Pons (tissue), 1 donor: Measurements from ENCODE around the gene DNAJC5.

ENCODE experiments used
- DNase-seq: peaks from one replicate; pipeline ENCODE4 v3.0.0-alpha.2; 2016; ENCODE audit warnings: low spot score

Gene DNAJC5

DNA sequence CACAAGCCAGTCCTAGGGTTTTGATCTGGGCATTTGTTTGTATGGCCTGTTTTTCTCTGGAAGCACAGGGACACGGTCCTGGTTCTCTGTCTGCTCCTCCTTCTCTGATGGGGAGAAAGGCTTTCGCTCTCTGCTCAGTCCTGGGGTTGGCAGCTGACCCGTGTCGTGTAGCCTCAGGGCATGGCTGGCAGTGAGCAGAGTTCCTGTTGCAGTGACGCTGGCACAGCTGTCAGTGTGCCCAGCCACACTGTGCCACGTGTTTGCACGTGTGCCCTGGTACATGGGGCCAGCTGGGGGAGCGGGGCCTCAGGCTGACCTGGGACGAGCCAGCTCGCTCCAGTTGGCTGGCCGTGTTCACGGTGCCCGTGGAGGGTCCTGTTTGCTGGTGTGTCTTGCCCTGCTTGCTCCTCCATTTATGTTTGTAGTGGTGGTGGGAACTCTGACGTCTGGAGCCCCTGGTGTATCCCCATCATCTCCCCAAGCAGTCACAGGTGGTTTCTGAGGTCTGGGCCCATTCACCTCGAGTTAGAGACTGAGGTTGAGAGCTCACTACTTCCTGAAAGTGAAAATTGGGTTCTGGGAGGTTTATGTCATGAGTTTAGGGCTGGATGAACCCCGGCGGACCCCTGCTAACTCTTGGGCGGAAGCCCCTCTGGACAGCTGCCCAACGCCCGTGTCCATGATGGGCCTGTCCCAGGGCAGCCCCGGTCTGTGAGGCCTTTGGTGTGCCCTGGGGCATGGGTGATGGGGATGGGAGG is 10.2 kb upstream of the DNAJC5 start:
- no peak for DNase-seq

DNA sequence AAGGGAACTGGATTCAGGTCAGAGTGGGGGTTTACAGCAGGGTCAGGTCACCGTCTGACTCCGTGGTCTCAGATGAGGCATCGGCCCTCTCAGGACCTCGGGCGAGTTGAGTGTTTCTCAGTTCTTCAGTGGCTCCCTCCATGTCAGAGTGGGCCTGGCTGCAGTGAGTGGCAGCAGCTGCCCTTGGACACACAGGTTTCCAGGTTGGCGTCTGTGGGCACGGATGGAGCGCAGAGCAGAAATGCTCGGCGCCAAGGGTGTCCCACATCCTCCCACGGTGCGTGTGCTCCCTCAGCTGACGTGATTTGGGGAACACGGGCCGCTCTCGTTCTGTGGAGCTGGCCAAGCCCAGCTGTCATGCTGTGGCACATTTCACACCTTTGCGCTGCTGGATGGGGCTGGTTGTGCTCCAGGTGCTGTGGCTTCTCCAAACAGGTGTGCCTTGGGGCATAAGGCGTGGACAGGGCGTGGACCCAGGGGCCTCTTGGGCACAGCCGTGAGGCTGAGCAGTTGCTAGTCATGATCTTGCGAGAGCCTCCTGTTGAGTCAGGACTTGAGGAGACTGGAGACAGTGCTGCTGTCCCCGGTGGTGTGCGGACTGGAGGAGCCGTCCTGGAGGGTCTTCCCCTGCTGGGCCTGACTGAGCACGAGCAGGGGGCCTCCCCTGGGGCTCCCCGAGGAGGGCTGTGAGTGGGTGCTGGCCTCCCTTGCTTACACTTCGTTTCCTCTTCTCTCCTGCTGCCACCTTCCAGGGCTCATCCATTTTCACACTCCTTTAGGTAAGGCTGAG is 9.5 kb upstream of the DNAJC5 start:
- DNase-seq: no peak

DNA sequence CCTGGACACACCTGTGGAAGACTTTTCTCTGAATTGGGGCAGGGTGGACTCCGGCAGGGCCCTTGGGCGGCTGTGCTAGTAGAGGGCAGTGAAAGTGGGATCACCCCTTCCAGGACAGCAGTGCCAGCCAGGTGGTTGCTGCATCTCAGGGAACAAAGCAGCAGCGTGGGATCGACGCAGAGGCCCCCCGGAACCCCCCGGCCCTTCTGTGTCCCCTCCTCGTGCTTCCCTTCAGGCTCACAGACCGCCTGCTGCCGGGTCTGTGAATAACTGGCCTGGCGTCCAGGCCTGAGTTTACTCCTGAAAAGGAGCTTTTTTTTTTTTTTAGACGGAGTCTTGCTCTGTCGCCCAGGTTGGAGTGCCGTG is 8.9 kb upstream of the DNAJC5 start:
- no peak for DNase-seq

DNA sequence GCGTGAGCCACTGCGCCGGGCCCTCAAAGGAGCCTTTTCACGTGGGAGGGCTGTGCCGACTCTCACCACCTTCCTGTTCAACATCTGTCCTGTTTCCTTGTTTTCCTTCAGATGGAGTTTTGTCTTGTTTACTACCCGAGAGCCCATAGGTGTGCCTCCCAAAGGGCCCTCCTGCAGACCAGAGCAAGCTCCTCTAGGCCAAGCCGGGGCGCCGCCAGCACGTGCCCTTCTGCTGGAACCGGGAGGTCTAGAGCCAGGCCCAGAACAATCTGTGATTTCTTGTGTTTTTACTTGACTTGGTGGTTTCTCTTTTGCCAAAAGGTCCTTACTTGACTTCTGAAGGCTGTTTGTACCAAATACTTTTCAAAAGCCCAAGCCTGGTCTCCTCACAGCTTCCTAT is 8.0 kb upstream of the DNAJC5 start:
- no peak for DNase-seq

DNA sequence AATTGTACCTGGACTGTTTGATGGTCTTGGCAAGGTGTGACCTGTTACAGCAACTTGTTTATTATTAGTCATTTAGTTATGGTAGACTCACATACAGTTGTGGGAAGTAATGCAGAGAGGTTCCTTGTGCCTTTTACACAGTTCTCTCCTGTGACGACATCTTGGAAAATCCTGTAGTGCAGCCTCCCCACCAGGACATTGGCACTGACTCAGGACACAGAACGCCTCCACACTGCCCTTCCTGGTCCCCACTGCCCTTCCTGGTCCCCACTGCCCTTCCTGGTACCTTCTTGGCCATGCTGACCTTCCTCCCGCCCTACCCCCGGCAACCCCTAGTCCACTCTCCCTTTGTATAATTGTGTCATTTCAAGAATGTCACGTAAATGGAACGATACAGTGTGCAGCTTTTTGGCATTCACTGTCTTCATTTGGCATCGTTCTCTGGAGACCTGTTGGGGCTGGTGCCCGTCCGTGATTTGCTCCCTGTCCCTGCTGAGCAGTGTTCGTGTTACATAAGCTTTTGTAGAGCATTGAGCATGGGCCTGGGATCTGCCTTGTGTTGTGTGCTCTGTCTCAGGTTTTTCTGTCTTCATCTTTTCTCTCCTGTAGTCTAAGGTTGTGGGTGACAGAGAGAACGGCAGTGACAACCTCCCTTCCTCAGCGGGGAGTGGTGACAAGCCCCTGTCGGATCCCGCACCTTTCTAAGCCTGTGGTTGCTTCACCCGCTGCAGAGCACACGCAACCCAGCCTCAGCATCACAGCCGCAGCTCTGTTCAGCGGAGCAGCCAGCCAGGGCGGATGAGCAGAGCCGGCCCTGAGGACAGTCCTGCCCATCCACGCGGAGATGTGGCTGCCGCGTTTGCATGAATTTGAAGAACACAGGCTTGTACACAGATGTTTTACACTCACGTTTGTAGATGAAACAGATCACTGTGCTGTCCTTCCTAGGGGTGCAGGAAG is 5.4 kb upstream of the DNAJC5 start:
- DNase-seq: no peak

DNA sequence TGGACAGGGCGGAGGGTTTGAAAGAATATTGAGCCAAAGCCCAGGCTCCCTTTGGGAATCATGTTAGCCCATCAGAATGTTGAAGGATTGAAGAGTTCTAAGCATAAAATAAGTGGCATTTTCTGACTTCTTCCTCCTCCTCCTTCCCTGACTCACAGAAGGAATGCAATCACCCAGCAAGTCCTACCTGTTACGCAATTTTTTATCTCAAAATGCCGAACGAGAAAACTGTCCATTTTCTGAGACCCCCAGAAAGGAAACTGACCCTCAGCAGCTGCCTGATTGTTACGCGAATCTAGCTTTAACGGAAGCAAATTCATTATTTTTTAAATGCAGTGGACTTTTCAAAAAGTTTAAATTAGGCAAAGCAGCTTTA is 4.7 kb upstream of the DNAJC5 start:
- no peak for DNase-seq

DNA sequence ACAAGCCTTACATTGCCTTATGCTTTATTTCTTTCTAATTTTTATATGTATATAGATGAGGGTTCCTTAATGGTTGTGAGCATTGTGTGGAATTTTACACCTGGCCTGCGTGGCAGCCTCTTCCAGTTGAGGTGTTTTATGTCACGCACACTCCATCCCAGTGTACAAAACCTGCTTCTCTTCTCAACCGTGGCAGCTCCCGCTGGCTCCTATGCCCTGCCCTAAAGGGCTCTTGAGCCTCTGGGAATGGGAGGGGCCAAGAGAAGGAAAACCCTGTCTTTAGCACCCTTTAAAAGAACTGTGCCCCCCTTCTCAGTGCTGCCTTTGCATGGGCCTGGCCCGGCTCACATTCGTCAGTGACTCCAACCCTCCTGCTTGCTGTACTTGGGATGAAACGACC is 4.3 kb upstream of the DNAJC5 start:
- no peak for DNase-seq

DNA sequence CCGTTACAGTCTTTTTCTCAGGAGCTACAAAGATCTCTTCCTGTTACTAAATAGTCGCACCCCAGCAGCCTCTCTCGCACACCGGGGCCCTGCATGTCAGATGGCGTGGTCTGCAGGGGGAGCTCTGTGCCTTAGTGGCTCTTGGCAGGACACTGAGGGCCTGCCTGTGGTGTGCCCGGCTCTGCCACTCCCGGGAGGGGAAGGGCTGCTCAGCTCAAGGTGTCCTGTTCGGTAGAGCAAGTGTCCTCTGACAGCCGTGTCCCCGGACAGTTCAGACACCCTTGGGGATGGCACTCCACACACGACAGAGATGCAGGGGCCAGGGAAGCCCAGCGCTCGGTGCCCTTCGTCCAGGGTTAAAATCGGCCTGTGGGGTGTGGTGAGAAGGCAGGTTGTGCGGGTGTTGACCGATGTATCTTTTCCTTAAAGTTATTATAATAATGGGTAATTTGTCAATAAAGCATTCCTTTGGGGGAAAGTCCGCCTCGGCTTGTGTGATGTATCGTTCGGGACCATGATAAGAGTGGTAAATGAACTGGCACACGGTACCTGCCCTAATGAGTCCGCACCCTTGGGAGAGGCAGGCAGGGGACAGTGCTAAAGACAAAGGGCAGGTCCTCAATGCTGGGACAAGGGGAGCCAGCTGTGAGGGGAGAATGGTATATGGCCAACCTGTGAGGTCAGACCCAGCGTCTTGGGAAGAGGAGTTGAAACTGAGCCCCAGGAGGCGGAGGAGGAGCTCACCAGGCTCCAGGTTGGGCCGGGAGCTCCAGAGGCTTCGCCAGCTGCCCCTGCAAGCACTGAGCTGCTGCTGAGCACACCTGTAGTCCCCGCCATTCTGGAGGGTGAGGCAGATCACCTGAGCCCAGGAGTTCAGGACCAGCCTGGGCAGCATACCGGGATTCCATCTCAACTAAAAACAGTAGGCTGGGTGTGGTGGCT is 3.6 kb upstream of the DNAJC5 start:
- no peak for DNase-seq

DNA sequence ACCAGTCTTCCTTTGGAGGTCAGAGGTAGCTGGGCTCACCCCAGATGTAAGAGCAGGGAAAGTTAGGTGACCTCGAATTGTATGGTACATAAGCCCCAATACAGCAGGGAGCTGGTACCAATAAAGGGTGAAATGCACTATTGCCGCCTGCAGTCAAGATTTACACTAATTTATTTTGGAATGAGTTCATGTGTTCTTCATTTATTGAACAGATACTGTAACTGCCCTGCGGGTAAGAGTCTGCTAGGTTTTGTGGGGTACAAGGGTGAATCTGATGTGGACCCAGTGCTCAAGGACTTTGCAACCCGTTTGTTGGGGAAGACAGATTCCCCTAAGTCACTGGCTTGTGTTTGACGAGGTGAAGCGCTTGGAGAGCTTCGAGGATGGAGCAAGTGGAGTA is 2.5 kb upstream of the DNAJC5 start:
- no peak for DNase-seq

DNA sequence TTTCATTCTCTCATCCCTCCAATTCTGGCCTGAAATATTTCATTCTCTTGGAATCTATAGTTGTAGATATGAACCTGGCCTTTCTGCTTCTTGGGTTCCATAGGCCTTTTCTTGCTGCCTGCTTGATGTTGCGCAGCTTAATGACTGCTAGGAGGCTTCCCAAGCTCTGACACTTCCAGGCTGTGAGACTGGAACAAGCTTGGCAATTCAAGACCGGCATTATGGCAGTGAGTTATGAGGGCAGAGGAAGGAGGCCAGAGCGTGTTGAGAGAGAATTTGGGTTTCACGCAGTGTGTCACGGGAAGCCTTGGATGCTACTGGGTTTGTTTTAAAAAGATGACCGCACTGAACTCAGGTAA is 948 bp upstream of the DNAJC5 start:
- no peak for DNase-seq

DNA sequence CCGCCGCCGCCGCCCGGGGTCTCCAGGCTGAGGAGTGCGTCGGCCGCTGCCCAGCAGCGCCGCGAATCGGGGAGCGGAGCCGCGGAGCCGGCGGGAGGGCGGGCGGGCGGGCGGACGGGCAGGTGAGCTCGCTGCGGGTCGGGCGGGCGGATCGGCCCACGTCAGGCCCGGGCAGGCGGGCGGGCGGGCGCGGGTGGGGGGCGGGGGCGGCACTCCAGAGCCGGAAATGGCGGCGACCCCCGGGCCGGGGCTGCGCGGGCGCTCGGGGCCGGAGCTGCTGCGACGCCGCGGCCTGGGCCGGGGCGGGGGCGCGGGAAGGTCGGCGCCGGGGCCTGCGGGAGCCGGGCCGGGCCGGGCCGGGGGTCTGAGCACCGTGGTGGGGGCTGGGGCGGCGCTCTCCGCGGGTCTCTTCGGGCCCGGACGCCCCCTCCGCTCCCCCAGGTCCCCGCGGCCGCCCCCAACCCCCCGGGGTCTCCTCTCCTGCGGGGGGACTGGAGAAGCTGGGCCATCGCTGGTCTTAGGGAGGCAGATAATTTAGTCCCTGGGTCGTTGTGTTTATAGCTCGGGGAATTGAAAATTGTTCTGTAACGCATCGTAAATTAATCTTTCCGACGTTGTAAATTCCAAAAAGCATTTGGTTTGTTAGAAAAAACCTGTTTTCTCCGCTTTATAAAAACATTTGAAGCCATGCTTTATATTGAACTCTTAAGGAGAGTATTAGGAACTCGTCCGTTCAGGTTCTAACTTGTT is 451 bp downstream of the DNAJC5 start:
- DNase-seq: no peak

DNA sequence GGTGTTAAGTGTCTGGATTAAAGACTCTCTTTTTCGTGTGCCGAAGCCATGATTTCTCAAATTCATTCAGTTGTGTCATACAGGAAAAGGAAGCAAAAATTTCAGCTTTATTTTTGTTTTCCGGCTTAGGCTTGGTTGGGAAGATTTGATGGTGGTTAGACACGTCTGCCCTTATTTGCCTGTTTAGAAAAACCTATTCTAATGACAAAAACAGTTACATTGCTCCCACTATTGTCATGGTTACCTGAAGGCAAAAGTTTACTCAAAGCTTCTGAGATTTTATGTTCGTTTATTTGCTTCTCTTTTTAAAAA is 982 bp downstream of the DNAJC5 start:
- peak; percentile 25 for DNase-seq

DNA sequence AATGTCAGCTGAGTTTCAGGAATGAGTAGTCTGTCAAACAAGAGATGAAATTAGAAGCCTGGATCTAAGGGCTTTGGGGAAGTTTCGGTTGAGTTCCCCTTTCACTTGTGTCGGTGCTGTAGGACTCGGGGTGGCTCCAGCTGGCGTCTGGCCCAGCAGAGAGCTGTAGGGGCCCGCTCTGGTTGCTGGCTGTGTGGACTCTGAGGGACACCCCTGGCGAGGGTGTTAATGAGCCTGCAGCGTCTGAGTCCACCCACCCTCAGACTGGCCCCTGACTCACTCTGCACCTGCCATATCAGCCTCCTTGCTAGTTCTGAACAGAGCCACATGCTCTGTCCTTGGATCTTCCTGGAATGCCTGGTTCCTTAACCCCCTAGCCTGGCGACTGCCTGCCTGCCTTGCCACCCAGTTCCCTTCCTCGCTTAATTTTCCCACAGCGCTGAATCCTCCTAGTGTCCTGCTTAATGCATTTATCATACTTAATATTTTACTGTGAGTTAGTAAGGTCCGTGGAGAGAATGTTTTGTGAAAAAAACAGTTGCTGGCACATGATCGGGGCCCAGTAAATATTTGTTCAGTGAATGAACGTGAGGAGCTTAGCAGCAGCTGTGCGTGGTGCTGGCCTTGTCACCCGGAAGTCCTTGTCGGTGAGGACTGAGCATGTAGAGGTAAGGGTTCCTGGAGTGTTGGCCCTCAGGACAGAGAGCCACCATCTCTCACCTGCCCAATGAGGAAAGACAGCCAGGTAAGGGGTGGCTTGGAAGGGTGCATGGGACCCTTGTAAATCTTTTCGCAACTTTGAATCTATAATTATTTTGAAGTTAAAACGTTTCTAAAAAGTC is 1.6 kb downstream of the DNAJC5 start:
- DNase-seq: peak; percentile 71

DNA sequence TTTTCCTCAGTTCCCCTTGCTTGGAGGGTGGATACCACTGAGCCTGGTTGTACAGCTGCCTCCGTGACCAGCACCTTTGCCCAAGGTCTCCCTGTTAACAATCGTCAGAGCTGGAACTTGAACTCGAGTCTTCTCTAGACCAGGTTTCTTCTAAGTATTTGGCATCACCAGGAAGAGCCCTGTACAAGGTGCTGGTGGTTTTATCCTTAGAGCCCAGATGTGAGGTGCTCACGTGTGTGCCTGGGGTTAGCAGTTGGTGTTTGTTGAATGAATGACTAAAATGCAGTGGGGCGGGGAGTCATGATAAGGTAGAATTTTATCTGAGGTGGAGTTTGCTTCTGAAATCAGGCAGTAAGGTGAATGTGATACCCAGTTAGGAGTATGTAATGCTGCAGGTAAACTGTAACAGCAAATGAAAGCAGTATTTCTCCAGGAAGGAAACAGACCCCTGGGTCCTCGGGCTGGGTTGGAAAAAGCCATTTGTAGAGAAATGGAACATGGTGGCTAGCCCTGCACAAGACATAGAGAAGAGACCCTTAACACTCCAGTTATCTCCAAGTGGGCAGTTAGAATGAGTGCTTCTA is 3.1 kb downstream of the DNAJC5 start:
- DNase-seq: no peak

DNA sequence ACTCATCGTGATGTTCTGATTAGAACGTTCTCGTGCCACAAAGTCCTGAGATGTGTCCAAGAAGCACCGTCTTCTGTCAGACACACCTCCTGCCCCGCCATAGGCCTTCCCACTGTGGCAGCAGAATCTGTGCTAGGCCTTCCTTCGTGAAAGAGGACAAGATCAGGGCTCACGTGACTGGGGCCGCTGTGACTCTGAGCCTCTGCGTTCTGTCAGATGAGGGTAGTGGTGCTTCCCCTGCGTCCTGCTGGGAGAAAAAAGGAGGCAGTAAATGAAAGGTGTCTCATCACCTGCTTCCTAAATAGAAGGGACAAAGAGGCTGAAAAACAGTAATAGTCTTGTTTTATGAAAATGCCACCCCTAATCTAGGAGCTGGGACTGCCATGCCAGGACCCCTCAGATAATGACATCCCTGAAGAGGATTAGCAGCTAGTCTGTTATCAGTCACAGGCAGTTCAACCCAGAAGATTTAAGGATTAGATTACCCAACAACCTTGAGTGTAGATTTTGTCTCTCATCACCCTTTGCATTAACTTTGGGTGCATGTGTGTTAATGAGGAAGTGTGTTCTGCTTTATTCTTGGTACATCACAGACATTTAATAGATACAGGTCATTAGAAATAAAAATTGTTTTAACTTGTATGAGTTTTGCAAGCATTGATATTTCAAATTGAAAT is 4.1 kb downstream of the DNAJC5 start:
- no peak for DNase-seq

DNA sequence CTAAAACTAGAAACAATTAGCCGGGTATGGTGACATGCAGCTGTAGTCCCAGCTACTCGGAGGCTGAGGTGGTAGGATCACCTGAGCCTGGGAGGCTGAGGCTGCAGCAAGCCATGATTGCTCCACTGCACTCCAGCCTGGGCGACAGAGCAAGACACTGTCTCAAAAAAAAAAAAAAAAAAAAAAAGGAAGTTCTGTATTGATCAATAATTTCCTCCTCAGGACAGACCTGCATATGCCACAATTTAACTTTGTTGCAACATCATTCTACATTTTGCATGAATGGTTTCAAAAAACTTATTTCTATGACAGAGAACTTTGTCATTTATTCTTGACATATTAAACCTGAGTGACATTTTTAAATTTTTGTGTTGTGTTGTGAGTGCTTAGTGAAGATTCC is 5.5 kb downstream of the DNAJC5 start:
- DNase-seq: no peak

DNA sequence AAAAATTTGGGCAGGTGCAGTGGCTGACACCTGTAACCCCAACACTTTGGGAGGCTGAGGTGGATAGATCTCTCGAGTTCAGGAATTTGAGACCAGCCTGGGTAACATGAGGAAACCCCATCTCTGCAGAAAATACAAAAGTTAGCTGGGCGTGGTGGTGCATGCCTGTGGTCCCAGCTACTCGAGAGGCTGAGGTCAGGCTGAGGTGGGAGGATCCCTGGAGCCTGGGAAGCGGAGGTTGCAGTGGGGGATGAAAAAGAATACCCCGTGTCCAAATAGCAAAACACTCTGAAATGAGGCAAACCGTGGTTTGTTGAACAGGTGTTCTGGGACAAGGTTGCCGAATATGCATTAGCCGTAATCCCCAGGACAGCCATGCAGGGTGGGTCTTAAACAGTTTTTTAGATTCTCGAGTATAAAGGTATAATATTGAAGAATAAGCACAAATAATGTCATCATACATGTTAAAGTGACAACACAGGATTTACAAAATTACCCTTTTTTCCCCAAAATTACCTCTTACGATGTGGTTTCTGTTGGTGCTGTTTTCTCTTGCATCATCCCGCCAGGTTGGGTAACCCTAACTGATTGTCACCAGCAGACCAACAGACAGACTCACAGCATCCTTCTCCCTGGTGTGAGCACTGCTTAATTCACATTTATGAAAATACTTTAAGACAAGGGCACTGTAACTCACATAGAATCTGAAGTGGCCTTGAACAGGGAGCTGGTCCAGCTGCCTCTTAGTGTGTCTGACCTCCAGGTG is 9.1 kb downstream of the DNAJC5 start:
- DNase-seq: no peak

DNA sequence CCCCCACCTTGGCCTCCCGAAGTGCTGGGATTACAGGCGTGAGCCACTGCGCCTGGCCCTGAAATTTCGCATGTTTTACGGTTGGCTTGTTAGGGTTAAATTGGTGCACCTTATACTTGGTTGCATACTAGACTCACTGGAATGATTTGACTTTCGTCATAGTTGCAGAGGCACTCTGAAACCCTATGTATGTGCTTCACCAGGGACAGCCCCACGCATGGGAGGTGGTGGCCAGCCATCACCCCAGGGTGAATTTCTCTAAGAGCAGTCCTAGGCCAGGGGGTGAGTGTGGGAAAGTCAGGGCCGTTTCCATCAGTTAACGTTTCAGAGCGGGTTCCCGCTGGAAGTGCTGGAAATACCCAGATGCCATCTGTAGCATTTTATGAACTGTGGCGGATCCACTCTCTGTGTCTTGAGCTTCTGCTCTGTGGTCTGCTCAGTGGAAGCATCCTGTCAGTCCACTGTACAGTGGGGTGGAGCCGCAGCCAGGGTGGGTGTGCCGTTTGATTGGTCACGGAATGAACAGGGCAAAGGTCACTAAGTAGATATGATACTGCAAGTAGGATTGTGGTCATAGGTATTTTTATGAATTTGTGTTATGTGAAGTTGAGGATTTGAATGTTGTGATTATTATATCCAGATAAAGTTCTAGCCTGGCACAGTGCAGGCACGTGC is 13.2 kb downstream of the DNAJC5 start:
- no peak for DNase-seq
